H9 (cell line): ENCODE data around the gene NAT16. TPM values are rescaled to one million over a fixed set of nuclear protein-coding genes. Genes with fewer than 3 reads are reported as not detected.

Experiments used
- DNase-seq: peaks from one replicate; pipeline ENCODE4 v3.0.0-alpha.2; 2017
- H2AFZ ChIP-seq: one replicate; pipeline ENCODE4 v1.6.1; 2013; ENCODE audit warnings: mild to moderate bottlenecking, low read length, control low read depth, moderate library complexity
- H2AK5ac ChIP-seq: 2 replicates; pipeline ENCODE4 v1.6.1; 2013; ENCODE audit warnings: low read length, control low read depth, mixed read lengths; ENCODE audit not compliant: insufficient read length
- H2BK120ac ChIP-seq: one replicate; pipeline ENCODE4 v1.6.1; 2013; ENCODE audit warnings: low read depth, mild to moderate bottlenecking, low read length, control low read depth, inconsistent platforms; ENCODE audit not compliant: poor library complexity, severe bottlenecking
- H2BK12ac ChIP-seq: 2 replicates; pipeline ENCODE4 v1.6.1; 2013; ENCODE audit warnings: low read length, control low read depth, mixed read lengths, low read depth; ENCODE audit not compliant: insufficient read length
- H2BK15ac ChIP-seq: 2 replicates; pipeline ENCODE4 v1.6.1; 2013; ENCODE audit warnings: low read depth, low read length, control low read depth
- H2BK20ac ChIP-seq: one replicate; pipeline ENCODE4 v1.6.1; 2013; ENCODE audit warnings: low read depth, mild to moderate bottlenecking, low read length, control low read depth, inconsistent platforms; ENCODE audit not compliant: poor library complexity, severe bottlenecking
- H2BK5ac ChIP-seq: 2 replicates; pipeline ENCODE4 v1.6.1; 2013; ENCODE audit warnings: low read length, control low read depth, mixed read lengths; ENCODE audit not compliant: insufficient read length
- H3K14ac ChIP-seq: 2 replicates; pipeline ENCODE4 v1.6.1; 2013; ENCODE audit warnings: low read length, control low read depth; ENCODE audit not compliant: insufficient read depth
- H3K18ac ChIP-seq: 2 replicates; pipeline ENCODE4 v1.6.1; 2013; ENCODE audit warnings: low read depth, mild to moderate bottlenecking, mixed read lengths, low read length, control low read depth; ENCODE audit not compliant: insufficient read length
- H3K23ac ChIP-seq: 2 replicates; pipeline ENCODE4 v1.6.1; 2013; ENCODE audit warnings: low read length, control low read depth, mixed read lengths, low read depth; ENCODE audit not compliant: insufficient read length
- H3K23me2 ChIP-seq: 2 replicates; pipeline ENCODE4 v1.6.1; 2013; ENCODE audit warnings: low read depth, mild to moderate bottlenecking, mixed read lengths, low read length, control low read depth; ENCODE audit not compliant: insufficient read length, poor library complexity, severe bottlenecking
- H3K27ac ChIP-seq: 2 replicates; pipeline ENCODE4 v1.5.1; 2013; ENCODE audit warnings: low read length, control low read depth, mixed read lengths, low read depth; ENCODE audit not compliant: insufficient read length
- H3K27me3 ChIP-seq: 2 replicates; pipeline ENCODE4 v1.6.1; 2013; ENCODE audit warnings: low read length, control low read depth, inconsistent platforms; ENCODE audit not compliant: insufficient read depth
- H3K4ac ChIP-seq: 2 replicates; pipeline ENCODE4 v1.6.1; 2013; ENCODE audit warnings: low read depth, mild to moderate bottlenecking, control low read depth, inconsistent platforms, low read length, moderate library complexity
- H3K4me1 ChIP-seq: 2 replicates; pipeline ENCODE4 v1.6.1; 2013; ENCODE audit warnings: low read length, control low read depth, inconsistent platforms; ENCODE audit not compliant: insufficient read depth
- H3K4me2 ChIP-seq: 2 replicates; pipeline ENCODE4 v1.6.1; 2013; ENCODE audit warnings: low read length, control low read depth, mixed read lengths; ENCODE audit not compliant: insufficient read length, insufficient read depth
- H3K56ac ChIP-seq: 2 replicates; pipeline ENCODE4 v1.6.1; 2013; ENCODE audit warnings: low read depth, mild to moderate bottlenecking, mixed read lengths, low read length, control low read depth; ENCODE audit not compliant: insufficient read length
- H3K79me1 ChIP-seq: 2 replicates; pipeline ENCODE4 v1.6.1; 2013; ENCODE audit warnings: low read depth, mild to moderate bottlenecking, moderate library complexity, low read length, control low read depth, inconsistent platforms; ENCODE audit not compliant: insufficient read depth, poor library complexity, severe bottlenecking
- H3K79me2 ChIP-seq: 2 replicates; pipeline ENCODE4 v1.6.1; 2013; ENCODE audit warnings: low read length, control low read depth, inconsistent platforms; ENCODE audit not compliant: insufficient read depth
- H3K9ac ChIP-seq: 2 replicates; pipeline ENCODE4 v1.6.1; 2013; ENCODE audit warnings: low read length, control low read depth, mixed read lengths; ENCODE audit not compliant: insufficient read length; ENCODE audit errors: extremely low read depth
- H3K9me3 ChIP-seq: one replicate; pipeline ENCODE4 v1.6.1; 2013; ENCODE audit warnings: low read depth, low read length, inconsistent platforms; ENCODE audit not compliant: control insufficient read depth
- H3T11ph ChIP-seq: one replicate; pipeline ENCODE4 v1.6.1; 2013; ENCODE audit warnings: mild to moderate bottlenecking, low read length, control low read depth, inconsistent platforms
- H4K20me1 ChIP-seq: one replicate; pipeline ENCODE4 v1.6.1; 2013; ENCODE audit not compliant: control insufficient read depth, insufficient read length, insufficient read depth
- H4K5ac ChIP-seq: 2 replicates; pipeline ENCODE4 v1.6.1; 2013; ENCODE audit warnings: low read depth, mild to moderate bottlenecking, mixed read lengths, low read length, control low read depth; ENCODE audit not compliant: insufficient read length
- H4K8ac ChIP-seq: replicated peaks from 2 replicates; pipeline ENCODE4 v1.6.1; 2013; ENCODE audit warnings: low read length, control low read depth, mixed read lengths, low read depth; ENCODE audit not compliant: insufficient read length
- H4K91ac ChIP-seq: 2 replicates; pipeline ENCODE4 v1.6.1; 2013; ENCODE audit warnings: low read depth, mild to moderate bottlenecking, moderate library complexity, mixed read lengths, low read length, control low read depth; ENCODE audit not compliant: insufficient read length
- H3K27ac Mint-ChIP-seq, 3 experiments: 2 replicates in 2 of 3; 3 replicates in 1 of 3; pipeline ENCODE4 v1.8.0; 2020 to 2021; ENCODE audit warnings: mixed read lengths in 3 of 3, mild to moderate bottlenecking in 1 of 3, moderate library complexity in 1 of 3
- H3K27me3 Mint-ChIP-seq: 2 replicates; pipeline ENCODE4 v1.8.0; 2021; ENCODE audit warnings: low read depth, mild to moderate bottlenecking, moderate library complexity, mixed read lengths
- H3K36me3 Mint-ChIP-seq, 3 experiments: 2 replicates in 2 of 3; 3 replicates in 1 of 3; pipeline ENCODE4 v1.8.0; 2020 to 2021; ENCODE audit warnings: low read depth in 3 of 3, mixed read lengths in 3 of 3; ENCODE audit not compliant: insufficient read depth in 1 of 3
- H3K4me1 Mint-ChIP-seq, 2 experiments: 2 replicates each; pipeline ENCODE4 v1.8.0; 2020; ENCODE audit warnings: mixed read lengths in 2 of 2
- H3K4me3 Mint-ChIP-seq, 2 experiments: 2 replicates in 1 of 2; 3 replicates in 1 of 2; pipeline ENCODE4 v1.8.0; 2020 to 2021; ENCODE audit warnings: mild to moderate bottlenecking in 2 of 2, mixed read lengths in 2 of 2, moderate library complexity in 1 of 2
- H3K9me3 Mint-ChIP-seq, 2 experiments: 2 replicates in 1 of 2; 3 replicates in 1 of 2; pipeline ENCODE4 v1.8.0; 2020; ENCODE audit warnings: mild to moderate bottlenecking in 2 of 2, mixed read lengths in 2 of 2, moderate library complexity in 1 of 2
- CTCF ChIP-seq: fragments of 200-600 bp; sonication (generic); conservative IDR thresholded peaks from 3 replicates; pipeline ENCODE4 v1.8.0; 2021; ENCODE audit warnings: antibody characterized with exemption, mild to moderate bottlenecking
- WGBS: extraction: QIAGEN DNeasy Blood & Tissue Kit; methylation state at CpG from one replicate; pipeline ENCODE4 v1.1.7; 2013; ENCODE audit warnings: missing lambda C conversion rate, low lambda C conversion rate, mixed read lengths; ENCODE audit not compliant: insufficient read length; ENCODE audit errors: extremely low coverage; 5-methylcytosine and 5-hydroxymethylcytosine counted together
- total RNA-seq: library from RNA; stranded (reverse); gene quantifications from 2 replicates; pipeline ENCODE4 v1.2.1, GENCODE V29; 2021

The NAT16 gene
- total RNA-seq, 1 experiment from 2014 or later, result 0.50 TPM

- Histone ChIP-seq H3K9ac (peak overlapping the region; percentile 71), H2BK12ac (no peak overlapping the region), H3K23ac (no peak overlapping the region), H4K20me1 (no peaks in the 10 kb centered on the region), H2BK20ac (no peak overlapping the region), H3K4me2 (peak overlapping the region; percentile 50), H3K18ac (no peak overlapping the region), H3K4ac (no peak overlapping the region), H3K79me1 (no peaks in the 10 kb centered on the region), H3K14ac (no peak overlapping the region), H3T11ph (no peak overlapping the region), H3K27me3 (no peaks in the 10 kb centered on the region), H3K56ac (no peak overlapping the region), H4K91ac (no peak overlapping the region), H4K8ac (no peak overlapping the region), H2BK120ac (no peak overlapping the region), H3K23me2 (peaks cover 7% of the 10 kb centered on the region), H2BK15ac (no peak overlapping the region), H3K4me1 (peaks cover 3% of the 10 kb centered on the region; the same call in 1 of the 2 replicates), H2AFZ (no peak overlapping the region), H2BK5ac (no peak overlapping the region), H3K9me3 (no peaks in the 10 kb centered on the region), H4K5ac (no peak overlapping the region), H2AK5ac (no peak overlapping the region), H3K27ac (no peak overlapping the region), H3K79me2 (no peaks in the 10 kb centered on the region)
- Mint-ChIP-seq H3K27ac (peak overlapping the region; percentile 66 to 95 (median 80)), H3K9me3 (no peaks in the 10 kb centered on the region), H3K4me3 (peak overlapping the region; percentile 96 to 99), H3K36me3 (peaks cover 10 to 38% (median 19%) of the 10 kb centered on the region in 3 experiments), H3K4me1 (peaks cover 19 to 23% of the 10 kb centered on the region in 2 experiments), H3K27me3 (no peaks in the 10 kb centered on the region; the same call in 1 of the 2 replicates)
- WGBS, result no CpG with 5 or more reads among the region's 26 CpGs
- TF ChIP-seq CTCF, result no peak
- DNase-seq, result no peak
These were observed 38.4 kb upstream of the NAT16 start for GRCh38 chr7:101218236-101219125.
